GM19240 (cell line): ENCODE measurements around the gene MANBA.

ENCODE experiments used
- DNase-seq: peaks from one replicate; pipeline ENCODE4 v3.0.0; 2011; ENCODE audit warnings: low spot score; ENCODE audit not compliant: insufficient read length

The MANBA gene

GRCh38 chr4:102760645-102761295, at the start of gene MANBA:
Gene MANBA (minus strand): TSS chr4:102760968. CDS start chr4:102760894, 74 bp downstream.
- DNase-seq, result peak; percentile 91

GRCh38 chr4:102809691-102810090, 48.9 kb upstream of the MANBA start:
- DNase-seq, result no peak

DNA sequence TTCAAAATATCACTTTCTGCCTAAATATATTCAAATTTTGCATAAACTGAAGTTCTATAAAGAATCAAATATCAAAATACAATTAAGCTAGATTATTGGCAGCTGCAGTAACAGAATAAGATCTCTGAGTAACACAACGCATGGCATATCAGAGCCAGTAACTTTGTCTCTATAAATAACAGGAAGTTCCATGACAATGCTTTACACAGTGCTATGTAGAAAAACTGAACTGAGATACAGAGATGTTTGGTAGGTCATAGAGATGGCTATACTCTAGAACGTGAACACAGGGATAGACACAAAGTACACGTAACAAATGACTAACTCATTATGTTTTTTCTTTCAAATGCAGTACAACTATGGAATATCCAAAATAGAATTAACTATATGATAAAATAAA, 48.4 kb upstream of the MANBA start:
- DNase-seq, result no peak

DNA sequence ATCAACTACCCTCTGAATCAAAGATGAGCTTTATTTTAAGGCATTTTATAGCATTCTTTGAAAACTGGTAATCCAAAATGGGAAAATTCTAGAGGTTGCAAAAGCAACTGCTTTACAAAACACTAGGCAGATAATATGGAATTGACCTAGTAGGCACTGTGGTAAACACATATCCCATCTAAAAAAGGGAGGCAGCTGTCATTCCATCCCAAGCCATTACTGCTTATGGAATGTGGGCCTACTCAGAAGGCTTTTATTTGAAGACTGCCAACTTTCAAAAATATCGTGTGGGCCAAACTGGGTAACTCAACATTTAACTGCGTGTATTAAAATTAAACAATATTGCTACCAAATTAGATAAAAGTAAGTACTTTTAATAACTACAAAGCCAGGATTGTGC, 47.2 kb upstream of the MANBA start:
- no peak for DNase-seq

DNA sequence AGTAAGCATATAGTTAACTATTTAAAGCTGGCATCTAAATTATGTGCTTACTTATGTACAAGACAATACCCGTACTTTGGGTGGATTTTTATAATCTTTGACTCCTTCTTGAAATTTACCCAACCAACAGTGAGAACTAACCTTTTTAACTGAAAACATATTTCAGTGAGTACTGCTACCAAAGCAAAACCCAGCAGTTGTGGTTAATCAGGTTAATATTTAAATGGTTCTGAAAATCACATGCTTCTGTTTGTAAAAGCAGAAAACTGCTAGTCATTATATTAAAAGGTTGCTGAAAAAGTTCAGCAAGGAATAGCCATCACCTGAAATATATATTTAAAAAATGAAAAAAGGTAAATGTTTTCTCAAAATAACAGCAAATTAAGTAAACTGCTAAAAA, 46.6 kb upstream of the MANBA start:
- no peak for DNase-seq

- DNase-seq, result no peak
Observed at GRCh38 chr4:102799816-102800215, 39.0 kb upstream of the MANBA start.

DNA sequence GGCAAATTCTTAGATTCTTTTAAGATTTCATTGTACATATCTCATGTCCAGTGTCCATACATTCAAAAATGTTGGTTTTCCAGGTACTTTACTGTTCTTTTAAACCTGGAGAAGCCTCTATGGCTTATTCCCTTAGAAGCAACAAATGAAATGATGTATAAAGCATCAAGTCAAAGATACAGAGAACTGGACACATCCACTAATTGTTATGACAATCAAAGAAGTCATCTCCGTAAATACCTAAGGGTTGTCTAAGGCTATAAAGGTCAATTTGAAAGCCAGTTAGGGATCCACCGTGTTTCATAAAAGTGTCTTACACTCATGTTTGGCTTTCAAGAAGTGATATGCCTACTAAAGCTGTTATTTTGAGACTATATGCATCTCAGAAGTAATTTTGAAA, 34.2 kb upstream of the MANBA start:
- DNase-seq, result no peak

DNA sequence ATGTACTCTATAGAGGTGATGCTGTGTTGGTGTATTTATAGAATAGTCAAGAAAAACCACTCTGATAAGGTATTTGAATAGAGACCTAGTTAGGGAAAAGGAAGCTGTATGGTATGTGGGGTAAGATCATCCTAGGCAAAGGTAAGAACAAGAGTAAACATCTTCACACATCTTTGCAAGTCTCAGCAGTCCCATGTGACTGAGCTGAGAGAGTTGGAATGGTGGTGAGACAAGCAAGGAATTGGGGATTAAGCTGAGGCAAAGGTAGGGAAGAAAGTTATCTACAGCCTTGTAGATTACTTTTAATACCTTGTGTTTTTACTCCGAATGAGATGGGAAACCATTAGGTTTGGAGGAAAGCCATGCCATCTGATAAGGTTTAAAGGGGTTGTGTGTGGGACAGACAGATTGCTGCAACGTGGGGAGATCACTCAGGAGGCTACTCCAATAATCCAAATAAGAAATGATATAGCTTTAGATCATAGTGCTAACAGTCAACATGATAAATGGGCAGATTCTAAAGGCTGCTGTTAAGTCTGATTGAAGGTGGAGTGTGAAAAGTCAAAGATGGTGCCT, 31.7 kb upstream of the MANBA start:
- DNase-seq, result no peak

GRCh38 chr4:102791318-102791835, 30.6 kb upstream of the MANBA start:
- DNase-seq, result no peak

DNA sequence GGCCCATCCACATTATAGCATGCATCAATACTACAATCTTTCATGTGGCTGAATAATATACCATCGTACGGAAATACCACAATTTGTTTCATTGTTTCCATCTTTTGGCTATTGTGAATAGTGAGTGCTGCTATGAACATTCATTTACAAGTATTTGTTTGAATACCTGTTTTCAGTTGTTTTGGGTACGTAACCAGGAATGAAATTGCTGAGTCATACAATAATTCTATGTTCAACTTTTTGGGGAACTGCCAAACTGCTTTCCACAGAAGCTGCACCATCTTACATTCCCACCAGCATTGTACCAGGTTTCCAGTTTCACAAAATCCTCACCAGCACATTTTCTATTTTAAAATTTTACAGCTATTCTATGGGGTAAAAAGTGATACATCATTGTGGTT, 28.5 kb upstream of the MANBA start:
- DNase-seq, result no peak

DNA sequence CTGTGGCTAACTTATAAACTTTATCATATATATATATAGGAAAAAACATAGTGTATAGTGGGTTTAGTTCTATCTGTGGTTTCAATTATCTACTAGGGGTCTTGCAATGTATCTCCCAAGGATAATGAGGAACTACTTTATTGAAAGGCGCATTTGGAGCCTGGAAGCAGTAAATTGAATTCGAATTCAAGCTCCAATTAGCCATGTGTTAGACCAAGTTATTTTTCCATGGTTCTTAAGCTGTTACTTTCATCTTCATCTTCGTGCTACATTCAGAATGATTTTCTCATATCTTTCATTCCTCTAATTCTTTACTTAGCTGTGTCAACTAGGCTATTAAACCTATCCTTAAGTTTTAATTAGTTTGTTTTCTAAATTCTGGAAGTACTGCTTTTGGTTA, 27.2 kb upstream of the MANBA start:
- DNase-seq, result no peak

DNA sequence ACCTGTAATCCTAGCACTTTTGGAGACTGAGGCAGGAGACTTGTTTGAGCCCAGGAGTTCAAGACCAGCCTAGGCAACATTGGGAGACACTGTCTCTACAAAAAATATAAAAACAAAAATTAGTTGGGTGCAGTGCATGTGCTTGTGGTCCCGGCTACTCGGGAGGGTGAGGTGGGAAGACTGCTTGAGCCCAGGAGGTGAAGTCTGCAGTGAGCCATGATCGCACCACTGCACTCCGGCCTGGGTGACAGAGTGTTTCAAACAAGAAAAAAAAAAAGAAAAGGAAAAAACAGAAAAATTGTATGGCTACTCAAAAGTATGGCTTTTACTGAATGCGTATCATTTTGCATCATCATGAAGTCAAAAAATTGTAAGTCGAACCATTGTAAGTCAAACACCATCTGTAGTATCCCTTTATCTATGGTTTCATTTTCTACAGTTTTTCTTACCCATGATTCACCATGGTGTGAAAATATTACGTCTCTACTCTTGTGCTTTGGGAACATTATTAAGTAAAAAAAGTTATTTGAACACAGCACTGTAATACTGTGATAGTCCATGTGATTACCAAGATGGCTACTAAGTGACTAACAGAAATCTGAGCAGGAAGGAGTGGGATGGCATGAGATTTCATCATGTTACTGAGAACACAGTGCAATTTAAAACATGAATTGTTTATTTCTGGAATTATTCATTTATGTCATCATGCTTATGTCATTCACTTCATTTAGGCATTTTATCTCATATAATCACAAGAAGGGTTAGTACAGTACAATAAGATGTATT, 26.5 kb upstream of the MANBA start:
- DNase-seq, result no peak

DNA sequence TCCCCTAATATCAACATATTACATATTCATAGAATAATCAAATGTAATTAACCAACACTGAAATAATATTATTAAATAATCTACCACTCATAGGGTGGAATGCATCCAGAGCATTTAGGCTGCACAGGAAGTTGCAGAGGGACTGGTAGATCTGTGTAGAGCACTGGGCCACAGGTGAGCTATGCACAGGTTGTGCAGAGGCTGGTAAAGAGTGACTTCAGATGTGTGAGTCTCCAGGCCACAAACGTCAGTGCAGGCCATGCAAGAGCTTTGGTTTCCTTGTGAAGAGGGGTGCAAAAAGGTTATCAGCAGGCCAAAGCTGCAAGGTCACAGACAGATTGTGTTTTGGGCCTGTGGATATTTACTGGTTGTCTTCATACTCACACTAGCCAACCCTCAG, 25.5 kb upstream of the MANBA start:
- no peak for DNase-seq

GRCh38 chr4:102783006-102783405, 22.2 kb upstream of the MANBA start:
- DNase-seq, result no peak

- no peak for DNase-seq
Observed at GRCh38 chr4:102781570-102781969, 20.8 kb upstream of the MANBA start.

DNA sequence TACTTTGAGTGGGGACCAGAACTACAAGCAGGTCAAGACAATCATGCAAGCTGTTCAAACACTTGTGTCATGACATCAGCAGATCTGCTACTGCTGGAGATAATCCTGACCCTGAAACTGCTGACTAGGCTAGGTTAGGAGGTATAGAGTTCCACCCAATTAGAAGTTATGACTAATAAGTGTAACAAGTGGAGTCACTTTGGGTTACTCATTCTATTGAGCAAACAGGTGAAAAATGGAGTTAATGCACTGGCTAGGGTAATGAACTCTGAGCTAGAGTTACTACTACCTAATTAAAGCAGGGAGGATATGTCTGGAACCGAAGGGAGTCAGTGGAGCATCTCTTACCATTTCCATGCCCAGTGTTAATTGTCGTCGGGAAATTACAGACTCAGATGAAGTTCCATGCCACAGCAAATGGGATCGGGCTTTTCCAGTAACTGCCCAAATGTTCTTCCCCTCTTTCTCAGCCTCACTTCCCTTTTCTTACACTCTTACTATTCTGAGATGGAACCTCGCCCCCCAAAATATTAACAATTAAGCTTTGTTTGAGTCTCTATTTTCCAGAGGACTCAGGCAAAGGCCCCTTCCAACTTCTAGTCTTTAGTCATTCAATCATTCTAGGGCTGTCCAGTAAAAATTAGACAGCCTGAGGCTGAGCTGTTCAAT, 19.8 kb upstream of the MANBA start:
- no peak for DNase-seq

DNA sequence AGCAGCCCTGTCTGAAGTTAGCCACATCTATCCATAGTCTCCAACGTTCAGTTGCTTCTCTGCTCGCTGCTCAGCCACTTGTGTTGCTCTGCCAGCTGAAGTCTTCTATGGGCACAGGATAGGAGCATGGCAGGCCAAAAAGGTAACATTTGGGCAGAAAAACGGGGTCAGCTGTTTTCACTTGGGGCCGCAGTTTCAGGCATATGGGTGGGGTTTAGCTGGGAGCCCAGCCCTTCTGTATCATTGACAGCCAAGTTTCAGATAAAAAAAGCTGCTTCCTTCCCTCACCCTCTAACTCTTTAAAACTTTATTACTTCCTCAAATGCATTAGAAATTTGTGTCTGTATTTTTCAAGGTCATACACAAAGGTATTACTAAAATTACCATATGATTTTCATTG, 18.4 kb upstream of the MANBA start:
- no peak for DNase-seq

DNA sequence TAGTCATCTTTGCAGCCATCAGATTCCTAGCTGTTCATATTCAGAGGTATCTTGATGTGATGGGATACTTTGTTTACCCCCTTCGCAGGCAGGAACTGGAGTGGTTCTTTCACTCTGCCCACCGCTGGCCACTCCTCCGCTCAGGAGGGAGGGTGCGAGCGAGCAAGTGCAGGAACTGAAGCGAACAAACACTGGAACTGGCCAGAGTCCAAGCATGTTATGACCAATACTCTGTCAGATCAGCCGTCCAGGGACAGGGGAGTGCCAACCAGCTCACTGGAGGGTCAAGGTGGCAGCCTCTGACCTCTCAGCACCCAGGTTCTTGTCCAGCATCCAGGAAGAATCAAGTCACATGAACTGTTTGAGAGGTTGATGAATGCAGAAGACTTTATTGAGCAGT, 18.0 kb upstream of the MANBA start:
- DNase-seq, result no peak

DNA sequence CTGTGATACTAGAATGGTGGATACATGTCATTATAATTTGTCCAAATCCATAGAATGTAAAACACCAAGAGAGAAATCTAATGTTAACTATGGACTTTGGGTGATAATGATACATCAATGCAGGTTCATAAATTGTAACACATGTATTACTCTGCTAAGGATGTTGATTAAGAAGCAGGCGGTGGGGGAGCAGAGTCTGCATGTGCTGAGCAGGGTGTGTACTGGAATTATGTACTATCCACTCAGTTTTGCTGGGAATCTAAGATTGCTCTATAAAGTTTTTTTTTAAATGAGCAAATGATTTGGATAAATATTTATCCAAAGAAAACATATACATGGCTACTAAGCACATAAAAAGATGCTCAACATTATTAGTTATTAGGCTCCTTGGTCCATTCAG, 15.0 kb upstream of the MANBA start:
- DNase-seq, result no peak

DNA sequence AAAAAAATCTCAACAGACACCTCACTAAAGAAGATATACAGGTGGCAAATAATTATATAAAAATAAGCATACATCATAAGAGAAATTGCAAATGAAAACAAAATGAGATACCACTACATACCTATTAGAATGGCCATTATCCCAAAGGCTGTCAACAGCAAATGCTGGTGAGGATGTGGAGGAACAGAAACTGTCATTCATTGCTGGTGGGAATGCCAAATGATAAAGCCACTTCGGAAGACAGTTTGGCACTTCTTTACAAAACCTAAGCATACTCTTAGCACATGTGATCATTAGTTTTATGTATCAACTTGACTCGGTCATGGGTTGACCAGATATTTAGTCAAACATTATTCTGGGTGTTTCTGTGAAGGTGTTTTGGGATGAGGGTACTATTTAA, 13.5 kb upstream of the MANBA start:
- DNase-seq, result no peak

DNA sequence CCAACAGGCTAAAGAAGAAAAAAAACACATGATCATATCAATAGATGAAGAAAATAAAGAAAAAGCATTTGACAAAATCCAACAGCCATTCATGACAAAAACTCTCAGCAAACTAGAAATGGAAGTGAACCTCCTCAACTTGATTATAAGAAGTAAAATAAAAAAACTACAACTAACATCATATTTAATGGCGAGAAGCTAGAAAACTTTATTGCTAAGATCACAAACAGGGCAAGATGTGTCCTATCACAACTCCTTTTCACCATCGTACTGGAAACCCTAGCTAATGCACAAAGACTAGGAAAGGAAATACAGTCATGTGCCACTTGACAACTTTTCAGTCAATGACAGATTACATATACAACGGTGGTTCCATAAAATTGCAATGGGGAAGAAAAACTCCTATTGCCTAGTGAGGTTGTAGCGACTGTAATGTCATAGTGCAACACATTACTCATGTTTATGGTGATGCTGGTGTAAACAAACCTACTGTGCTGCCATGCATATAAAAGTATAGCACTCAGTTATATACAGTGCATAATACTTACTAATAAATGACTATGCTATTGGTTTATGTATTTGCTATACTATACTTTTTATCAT, 12.1 kb upstream of the MANBA start:
- DNase-seq, result no peak

DNA sequence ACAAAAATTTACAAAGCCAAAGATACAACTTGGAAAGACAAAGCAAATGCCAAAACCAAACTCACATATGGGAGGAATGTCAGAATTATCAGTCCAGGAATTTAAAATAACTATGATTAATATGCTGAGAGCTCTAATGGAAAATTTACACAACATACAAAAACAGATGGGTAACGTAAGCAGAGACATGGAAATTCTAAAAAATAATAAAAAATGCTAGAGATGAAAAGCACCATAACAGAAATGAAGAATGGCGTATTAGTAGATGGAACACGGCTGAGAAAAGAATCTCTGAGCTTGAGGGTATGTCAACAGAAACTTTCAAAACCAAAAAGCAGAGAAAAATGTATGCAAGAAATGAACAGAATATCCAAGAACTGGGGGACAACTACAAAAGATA, 4.1 kb upstream of the MANBA start:
- no peak for DNase-seq
